AG09309 (cell line): ENCODE data around the gene UGT8.
"Not testable (repeated sequence)": the region's sequence is repeated elsewhere in the genome, so short reads cannot be mapped to it uniquely, and the experiment has no call there.

Source experiments
- DNase-seq: peaks from one replicate; pipeline ENCODE4 v3.0.0-alpha.2; 2010; ENCODE audit warnings: low read depth
- H3K4me3 ChIP-seq: 2 replicates; pipeline ENCODE4 v1.5.1; 2011; ENCODE audit warnings: mild to moderate bottlenecking, low read depth, low read length, moderate library complexity; ENCODE audit not compliant: control insufficient read depth
- CTCF ChIP-seq: IDR thresholded peaks from 2 replicates; pipeline ENCODE4 v1.5.1; 2011; ENCODE audit warnings: mild to moderate bottlenecking, low read depth, low read length, inconsistent platforms; ENCODE audit not compliant: insufficient read depth, control insufficient read depth; ENCODE audit errors: missing control alignments

Gene UGT8

DNA sequence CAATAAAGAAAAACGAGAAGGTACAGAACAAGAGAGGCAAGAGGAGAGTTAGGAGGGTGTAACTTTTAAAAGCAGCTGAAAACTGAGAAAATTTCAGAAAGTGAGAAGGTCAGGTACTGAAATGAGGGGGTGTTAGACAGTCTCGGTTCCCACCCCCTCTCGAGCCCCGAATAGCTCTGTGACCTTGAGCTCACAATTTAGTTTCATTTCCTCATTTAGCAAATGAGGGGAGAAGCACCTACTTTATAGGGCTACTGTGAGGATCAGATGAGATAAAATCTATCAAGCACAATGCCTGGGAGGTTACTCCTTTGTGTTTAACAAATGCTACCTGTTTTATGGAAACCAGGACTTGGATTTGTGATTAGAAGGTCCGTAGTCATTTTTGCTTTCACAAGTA, 4.9 kb downstream of the UGT8 start:
- H3K4me3 ChIP-seq: no peak overlapping the region
- DNase-seq: no peak
- TF ChIP-seq CTCF: no peak

DNA sequence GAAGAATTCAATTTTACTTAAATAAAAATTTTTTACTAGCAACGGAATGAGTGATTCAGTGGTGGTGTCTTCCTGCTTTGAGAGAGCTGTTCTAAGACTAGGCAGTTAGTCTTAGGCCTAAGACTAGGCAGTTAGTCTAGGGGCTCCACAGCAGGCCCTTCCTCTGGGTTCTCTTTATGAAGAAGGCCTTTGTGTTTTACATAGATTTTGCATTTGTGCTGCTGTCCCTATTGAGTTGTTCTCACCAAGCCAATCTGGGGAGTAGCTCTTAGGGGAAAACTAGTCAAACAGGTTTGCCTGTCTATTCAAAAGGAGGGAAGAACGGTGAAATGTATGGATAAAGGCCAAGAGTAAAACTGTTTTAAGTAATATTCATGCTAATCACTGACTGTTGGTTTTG, 7.6 kb downstream of the UGT8 start:
- no peak for TF ChIP-seq CTCF
- no peak overlapping the region for H3K4me3 ChIP-seq
- no peak for DNase-seq

- DNase-seq: no peak
- no peak for TF ChIP-seq CTCF
- no peak overlapping the region for H3K4me3 ChIP-seq
Observed at GRCh38 chr4:114607056-114607455, 8.4 kb downstream of the UGT8 start.

DNA sequence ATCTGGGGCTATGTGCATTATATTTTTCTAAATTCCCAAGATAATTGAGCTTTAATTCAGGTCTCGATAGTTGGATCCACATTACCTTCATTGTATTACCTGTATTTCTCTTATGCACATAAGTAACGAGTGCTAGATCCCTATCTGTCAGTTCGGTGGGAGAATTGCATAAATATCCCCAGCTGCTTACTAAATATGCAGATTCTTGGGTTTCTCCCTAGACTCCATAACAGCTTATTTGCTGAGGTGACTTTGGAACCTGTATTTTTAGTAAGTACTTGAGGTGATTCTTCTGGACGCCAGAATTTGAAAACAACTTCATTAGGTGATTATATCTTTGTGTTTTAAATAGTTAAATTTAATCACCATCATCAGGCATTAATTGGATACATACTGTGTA, 15.0 kb downstream of the UGT8 start:
- no peak overlapping the region for H3K4me3 ChIP-seq
- no peak for TF ChIP-seq CTCF

DNA sequence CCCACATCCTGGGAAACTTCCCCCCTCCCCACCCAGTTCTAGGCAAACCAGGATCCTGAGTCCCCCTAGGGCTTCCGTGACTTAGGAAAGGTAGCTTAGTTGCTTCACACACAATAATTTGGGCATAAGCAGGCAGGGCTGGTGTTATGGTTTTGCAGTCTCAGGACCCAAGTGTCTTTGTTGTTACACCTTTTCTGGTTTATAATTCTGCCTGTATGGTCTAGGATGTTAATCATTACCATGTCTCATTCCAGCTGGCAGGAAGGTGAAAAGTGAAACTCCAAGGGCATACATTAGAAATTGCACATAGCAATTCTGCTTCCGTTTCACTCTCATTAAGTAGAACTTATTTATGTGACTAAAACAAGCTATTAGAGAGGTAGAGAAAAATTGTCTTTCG, 16.8 kb downstream of the UGT8 start:
- H3K4me3 ChIP-seq: no peak overlapping the region
- DNase-seq: no peak

More for the DNA sequence above, 15.0 kb downstream of the UGT8 start:
- no peak for DNase-seq

GRCh38 chr4:114616036-114616435, 17.4 kb downstream of the UGT8 start:
- not testable (repeated sequence) for DNase-seq, H3K4me3 ChIP-seq

More for the DNA sequence above, 16.8 kb downstream of the UGT8 start:
- TF ChIP-seq CTCF: no peak

DNA sequence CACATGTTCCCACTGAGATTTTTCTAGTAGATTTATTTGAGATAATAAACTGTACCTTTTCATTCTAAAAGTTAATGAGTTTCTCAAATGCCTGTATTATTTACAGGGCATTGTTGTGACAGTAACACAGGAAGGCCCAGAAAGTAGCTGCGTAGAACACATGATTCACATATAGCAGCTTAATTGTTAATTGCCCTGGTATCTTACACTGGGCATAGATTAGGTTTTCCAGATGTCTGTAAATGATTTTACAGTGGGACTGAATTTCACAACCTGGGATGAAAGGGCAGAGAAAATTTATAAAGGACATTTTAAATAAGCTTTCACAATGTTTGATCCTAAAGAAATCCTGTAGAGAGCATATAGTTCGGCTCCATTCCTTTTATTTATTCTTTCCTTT, 27.6 kb downstream of the UGT8 start:
- TF ChIP-seq CTCF: no peak
- no peak overlapping the region for H3K4me3 ChIP-seq
- DNase-seq: no peak
